Stimulated activated CD8-positive, alpha-beta memory T cell treated with anti-CD3 and anti-CD28 coated beads, Interleukin-15, amount 100 ng/mL, for 1 hour (primary cell): ENCODE data around the gene IFT122.
"Not testable (repeated sequence)": the region's sequence is repeated elsewhere in the genome, so short reads cannot be mapped to it uniquely, and the experiment has no call there.

ENCODE experiments used
- DNase-seq: peaks from one replicate; pipeline ENCODE4 v3.0.0-alpha.2; 2020; ENCODE audit warnings: low read depth

IFT122 gene, protein sequence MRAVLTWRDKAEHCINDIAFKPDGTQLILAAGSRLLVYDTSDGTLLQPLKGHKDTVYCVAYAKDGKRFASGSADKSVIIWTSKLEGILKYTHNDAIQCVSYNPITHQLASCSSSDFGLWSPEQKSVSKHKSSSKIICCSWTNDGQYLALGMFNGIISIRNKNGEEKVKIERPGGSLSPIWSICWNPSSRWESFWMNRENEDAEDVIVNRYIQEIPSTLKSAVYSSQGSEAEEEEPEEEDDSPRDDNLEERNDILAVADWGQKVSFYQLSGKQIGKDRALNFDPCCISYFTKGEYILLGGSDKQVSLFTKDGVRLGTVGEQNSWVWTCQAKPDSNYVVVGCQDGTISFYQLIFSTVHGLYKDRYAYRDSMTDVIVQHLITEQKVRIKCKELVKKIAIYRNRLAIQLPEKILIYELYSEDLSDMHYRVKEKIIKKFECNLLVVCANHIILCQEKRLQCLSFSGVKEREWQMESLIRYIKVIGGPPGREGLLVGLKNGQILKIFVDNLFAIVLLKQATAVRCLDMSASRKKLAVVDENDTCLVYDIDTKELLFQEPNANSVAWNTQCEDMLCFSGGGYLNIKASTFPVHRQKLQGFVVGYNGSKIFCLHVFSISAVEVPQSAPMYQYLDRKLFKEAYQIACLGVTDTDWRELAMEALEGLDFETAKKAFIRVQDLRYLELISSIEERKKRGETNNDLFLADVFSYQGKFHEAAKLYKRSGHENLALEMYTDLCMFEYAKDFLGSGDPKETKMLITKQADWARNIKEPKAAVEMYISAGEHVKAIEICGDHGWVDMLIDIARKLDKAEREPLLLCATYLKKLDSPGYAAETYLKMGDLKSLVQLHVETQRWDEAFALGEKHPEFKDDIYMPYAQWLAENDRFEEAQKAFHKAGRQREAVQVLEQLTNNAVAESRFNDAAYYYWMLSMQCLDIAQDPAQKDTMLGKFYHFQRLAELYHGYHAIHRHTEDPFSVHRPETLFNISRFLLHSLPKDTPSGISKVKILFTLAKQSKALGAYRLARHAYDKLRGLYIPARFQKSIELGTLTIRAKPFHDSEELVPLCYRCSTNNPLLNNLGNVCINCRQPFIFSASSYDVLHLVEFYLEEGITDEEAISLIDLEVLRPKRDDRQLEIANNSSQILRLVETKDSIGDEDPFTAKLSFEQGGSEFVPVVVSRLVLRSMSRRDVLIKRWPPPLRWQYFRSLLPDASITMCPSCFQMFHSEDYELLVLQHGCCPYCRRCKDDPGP

GRCh38 chr3:129439817-129440617 lies at the start of gene IFT122, which contains the start of gene MBD4:
Gene IFT122 (plus strand): TSS chr3:129440224. CDS start chr3:129440331, 107 bp downstream.
Gene MBD4 (minus strand): TSS chr3:129439948. CDS start chr3:129439833, 115 bp downstream.
- DNase-seq = peak; percentile 97

DNA sequence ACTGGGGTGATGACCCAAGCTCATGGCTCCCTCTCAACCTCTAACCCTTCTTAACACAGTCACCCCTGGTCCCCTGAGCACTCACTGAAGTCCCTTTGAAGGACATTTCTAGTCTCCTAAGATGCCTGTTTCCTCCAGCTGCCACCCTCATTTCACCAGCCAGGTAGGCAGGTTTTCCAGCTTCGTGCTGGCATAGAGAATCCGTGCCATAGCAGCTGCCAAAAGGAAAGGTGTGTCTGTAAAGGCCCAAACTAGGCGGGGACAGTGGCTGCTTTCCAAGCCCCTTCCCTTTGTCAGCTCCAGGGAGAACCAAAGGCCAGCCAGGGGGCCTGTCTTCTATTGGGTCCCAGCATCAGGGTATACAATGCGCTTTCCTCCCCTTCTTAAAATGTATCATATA lies 48.4 kb upstream of the IFT122 start:
- DNase-seq = not testable (repeated sequence)

DNA sequence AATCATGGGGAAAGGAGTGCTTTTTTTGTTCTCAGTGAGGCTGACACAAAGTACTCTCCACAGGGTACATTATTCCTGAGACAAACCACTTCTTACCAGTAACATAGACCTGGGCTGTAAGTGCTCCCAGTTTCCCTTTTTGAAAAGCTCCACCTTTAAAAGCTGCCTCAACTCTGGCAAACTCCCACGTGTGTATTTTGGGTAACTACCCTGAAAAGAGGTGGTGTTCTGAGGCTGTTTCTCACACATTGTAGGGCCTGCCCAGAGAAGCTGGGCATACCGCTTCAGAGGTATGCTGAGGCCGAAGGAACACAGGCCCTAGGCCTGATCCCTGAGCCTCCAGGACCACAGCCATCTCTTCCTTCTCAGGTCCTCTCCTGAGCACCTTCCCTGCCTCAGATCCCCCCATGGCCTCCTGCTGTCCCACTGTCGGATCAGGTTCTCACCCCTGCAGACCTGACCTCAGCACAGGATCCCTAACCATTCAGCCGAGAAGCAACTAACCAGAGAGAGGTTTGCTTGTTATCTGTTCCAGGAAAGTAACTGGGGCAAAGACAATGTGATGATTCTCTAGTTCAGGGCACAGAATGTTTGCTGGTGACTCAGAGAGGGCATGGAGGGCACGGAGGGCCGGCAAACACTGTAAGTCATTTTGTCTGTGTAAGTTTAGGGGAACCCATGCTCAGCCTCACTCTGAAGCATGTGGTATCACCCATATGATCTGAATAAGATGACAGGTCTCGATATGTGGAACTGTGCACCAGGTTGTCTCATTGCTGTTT lies 47.7 kb upstream of the IFT122 start:
- not testable (repeated sequence) for DNase-seq

GRCh38 chr3:129393271-129393670 lies 46.8 kb upstream of the IFT122 start:
- no peak for DNase-seq

GRCh38 chr3:129393760-129394564 lies 46.1 kb upstream of the IFT122 start:
- not testable (repeated sequence) for DNase-seq

GRCh38 chr3:129398803-129399144 lies 41.2 kb upstream of the IFT122 start:
- DNase-seq = peak; percentile 6

DNA sequence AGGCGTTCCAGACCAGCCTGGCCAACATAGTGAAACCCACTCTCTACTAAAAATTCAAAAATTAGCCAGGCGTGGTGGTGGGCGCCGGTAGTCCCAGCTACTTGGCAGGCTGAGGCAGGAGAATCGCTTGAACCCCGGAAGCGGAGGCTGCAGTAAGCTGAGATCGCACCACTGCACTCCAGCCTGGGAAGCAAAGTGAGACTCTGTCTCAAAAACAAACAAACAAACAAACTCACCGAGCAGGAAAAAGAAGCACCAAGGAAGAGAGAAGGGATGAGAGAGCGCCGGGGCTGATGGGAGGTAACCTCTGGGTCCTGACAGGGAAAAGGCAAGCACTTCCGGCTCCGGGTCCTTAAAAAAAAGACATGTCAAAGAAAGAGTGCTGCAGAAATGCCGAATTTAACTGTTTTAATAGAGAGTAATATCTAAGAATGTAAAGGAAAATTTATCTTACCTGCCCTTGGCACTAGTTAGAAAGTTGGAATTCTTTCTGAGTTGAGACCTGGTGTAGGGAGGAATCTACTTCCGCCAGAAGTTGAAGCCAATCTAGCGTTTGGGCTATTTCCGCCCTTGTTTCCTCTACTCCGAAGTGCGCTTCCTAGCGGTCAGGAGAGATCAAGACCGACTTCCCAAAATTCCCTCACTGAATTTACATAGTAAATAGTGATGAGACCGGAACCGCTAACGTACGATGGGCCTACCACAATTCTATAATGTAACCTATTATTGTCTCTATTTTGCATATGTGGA lies 40.7 kb upstream of the IFT122 start:
- DNase-seq = peak; percentile 47

GRCh38 chr3:129399895-129400357 lies 40.1 kb upstream of the IFT122 start:
- DNase-seq = no peak

DNA sequence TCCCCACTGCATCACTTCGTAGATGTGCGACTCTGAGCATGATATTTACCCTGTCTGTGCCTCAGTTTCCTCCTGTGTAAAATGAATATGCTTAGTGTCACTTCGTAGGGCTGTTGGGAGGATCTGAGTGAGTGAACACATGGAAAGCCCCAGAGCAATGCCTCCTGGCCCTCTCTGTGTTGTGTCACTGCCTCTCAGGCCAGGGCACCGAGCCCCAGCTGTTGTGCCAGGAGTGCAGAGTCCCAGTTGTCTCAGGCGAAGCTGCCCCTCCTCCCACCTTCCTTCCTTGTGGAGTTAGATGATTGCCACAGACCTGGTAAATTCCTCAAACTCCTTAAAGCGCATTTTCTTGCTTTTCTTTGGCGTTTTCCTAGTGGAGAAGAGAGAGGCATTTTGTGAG lies 37.8 kb upstream of the IFT122 start:
- no peak for DNase-seq

DNA sequence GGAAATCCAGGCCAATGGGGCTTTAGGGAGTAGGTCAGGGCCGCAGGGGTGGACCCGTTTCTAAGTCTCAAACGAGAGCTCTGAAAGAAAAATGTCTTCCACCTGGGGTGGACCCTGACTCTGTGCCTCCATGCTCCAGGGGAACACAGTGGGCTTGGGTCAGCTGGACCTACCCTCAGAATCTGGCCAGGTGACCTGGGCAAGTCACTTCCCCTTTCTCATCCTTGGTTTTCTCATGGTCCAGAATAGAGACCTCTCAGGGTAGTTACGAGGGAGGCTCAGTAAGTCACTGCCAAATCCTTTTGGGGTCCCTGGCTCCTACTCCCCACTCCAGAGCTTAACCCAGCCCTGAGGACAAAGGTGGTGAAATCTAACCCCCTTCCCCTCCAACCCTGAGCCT lies 37.4 kb upstream of the IFT122 start:
- DNase-seq = no peak

DNA sequence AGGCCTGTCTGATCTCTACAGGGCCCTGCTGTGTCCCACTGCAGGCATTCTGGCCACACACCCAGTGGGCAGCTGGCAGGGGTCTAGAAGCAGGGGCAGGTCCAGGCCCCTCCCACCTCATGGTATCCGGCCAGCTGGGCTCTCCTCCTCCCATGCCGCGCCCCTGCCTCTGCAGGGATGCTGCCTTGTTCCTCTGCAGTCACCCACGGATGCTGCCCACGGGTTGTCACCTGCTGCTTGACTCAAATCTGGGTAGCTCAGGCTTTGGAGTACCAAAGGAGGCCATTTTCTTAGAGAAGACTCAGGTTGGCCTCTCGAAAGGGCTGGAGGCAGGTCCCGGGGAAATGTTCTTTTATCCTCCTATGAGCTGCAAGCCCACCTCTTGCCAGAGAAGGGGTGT lies 36.6 kb upstream of the IFT122 start:
- DNase-seq = no peak

DNA sequence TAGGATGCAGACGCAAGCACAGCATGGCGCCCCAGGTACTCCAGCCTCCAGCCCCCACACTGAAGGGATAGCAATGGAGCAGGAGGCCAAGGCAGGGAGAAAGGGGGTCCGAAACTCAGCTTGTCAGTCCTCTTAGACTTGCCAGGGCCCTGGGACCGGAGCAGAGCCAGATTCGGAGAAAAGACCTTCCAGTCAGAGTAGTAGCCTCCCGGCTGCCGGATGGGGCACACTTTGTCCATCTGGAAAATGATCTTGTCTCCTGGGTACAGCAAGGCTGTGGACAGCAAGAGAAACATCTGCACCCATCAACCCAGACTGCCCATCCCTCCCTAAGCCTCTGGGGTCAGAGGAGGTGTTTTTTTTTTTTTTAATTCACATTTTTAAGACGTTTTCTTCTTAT lies 35.9 kb upstream of the IFT122 start:
- DNase-seq = no peak

DNA sequence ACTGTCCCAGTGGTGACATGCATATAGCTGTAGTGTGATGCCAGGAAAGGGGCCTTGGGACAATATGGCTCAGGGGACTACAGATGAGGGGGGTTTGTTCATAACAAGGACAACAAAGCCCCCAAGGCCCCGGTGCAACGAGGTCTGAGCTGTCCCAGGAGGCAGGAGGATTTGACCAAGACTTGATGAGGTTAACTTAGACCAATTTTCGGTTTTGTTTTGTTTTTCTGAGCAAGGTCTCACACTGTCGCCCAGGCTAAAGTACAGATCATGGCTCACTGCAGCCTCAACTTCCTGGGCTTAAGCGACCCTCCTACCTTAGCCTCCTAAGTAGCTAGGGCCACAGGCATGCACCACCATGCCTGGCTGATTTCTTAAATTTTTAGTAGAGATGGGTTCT lies 35.4 kb upstream of the IFT122 start:
- DNase-seq = no peak

- DNase-seq = no peak
These were observed 30.5 kb upstream of the IFT122 start for GRCh38 chr3:129409541-129409940.

GRCh38 chr3:129410971-129411370 lies 29.1 kb upstream of the IFT122 start:
- DNase-seq = no peak

GRCh38 chr3:129412542-129413198 lies 27.4 kb upstream of the IFT122 start:
- no peak for DNase-seq

GRCh38 chr3:129413238-129413637 lies 26.8 kb upstream of the IFT122 start:
- DNase-seq = not testable (repeated sequence)
